H4 (cell line): ENCODE data around the gene HOXA3. TPM values are rescaled to one million over a fixed set of nuclear protein-coding genes. Genes with fewer than 3 reads are reported as not detected.

Experiments used
- DNase-seq: peaks from one replicate; pipeline ENCODE4 v3.0.0-alpha.2; 2015; ENCODE audit warnings: low spot score
- total RNA-seq: library from RNA; depleted of rRNA; stranded (reverse); fragments of >200 nt; shearing (Covaris generic); gene quantifications from 2 replicates; pipeline ENCODE4 v1.2.3, GENCODE V29; 2014

The HOXA3 gene
- total RNA-seq, 1 experiment from 2014 or later: 5.5 TPM

DNA sequence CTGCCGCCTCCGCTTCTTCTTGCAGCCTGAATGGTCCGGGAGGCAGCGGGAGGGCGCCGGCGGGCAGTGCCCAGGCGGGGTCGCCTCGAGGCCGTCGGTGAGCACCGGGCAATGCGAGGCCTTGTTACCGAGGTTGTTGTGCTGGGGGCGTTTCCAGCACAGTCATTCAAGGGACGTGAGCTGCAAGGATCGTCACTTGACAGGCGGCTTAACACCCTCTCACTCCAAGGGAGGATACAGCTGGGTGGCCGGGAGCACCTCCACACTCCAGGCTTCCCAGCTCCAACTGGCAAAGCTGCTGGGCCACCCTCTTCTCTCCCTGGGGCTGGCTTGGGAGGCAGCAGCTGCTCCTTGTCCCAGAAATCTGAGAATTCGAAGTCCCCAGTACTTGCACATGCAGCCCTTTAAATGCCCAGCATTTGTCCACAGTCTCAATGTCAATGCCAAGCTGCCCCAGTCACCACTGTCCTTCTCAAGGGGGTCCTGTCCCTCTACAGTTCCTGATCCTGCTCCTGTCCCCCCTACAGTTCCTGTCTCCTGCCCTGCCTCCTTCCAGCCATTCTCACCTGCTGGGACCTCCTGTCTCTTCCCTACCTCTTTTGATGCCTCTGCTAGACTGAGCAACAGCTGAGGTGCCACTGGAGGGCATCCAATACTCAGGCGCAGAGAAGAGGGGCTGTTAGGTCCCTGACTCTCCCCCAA, 37.1 kb upstream of the HOXA3 start:
- no peak for DNase-seq

DNA sequence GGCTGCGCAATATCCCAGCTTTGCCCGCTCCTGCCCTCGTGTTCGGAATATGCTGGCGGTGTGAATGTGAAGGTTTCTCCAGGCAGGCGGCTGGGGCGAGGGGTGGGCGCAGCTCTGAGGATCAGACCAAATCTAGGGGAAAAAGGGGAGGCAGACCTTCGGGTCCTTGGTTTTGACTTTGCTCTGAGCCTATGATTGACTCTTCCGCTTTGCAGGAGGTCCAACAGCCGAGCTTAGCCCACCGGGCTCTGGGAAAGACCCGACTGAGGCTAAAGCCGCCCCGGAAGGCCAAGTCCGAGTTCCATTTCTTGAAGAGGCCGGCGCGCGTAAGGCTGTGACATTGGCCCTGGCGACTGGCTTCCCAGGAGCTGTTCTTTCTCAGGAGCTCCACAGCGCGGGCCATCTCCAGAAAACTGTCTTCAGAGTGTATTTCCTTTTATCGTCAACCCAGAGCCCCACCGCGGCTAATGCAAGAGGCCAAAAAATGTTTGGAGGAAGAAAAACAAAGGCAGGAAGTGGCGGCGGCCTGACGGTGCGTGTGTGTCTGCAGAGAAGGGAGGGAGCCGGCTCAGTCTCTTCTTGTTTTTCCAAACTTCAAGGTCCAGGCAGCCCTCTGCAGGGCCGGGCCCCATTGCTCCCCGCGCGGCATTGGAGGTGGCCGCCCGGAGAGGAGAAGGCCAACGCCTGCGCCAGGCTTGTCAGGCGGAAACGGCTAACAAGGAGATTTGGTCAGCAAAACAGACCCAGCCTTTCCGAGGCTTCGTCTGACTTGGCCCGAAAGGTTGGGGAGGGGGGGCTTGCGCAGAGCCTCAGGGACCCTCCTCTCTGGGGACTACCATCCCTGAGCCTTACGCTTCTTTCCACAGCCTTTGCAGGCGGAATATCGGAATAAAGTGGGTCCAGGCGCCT, 36.3 kb upstream of the HOXA3 start:
- DNase-seq: no peak

- no peak for DNase-seq
Measured at GRCh38 chr7:27187475-27188385, 35.3 kb upstream of the HOXA3 start.

- DNase-seq: no peak
Measured at GRCh38 chr7:27186668-27187474, 34.5 kb upstream of the HOXA3 start.

DNA sequence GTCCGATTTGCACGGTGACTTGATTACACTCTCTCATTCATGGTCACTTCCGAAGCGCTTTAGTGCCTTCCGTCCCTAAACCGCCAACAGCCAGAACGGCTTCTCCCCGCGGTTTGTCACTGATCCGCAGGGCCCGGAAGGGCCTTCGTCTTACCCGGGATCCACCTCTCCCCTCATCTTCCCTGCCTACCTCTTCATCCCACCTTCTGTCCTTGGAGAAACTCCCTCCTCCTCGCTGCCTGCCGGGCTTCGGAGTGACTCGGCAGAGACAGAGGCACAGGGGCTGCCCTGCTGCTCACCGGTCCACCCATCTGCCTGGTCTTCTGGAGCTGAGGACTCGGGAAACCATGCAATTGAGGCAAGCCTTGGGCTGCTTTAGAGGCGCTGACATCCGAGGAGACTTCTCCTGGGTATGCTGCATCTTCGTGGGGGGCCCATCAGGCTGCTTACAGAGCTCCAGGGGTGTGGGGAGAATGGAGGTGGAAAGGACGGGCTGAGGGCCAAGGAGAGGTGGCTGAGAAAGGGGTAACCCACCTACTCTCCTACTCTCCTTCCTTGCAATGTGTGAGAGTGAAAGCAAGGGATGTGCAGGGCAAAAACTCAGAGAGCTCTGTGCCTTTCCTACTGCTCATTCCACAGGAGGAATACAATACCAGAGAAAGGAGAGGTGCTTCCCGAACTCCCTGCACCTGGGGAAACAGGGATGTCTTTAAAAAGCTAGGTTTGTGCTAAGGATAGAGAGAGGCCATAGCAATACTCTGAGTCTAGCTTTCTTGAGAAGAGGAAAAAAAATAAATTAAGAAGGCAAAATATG, 33.7 kb upstream of the HOXA3 start:
- DNase-seq: no peak

GRCh38 chr7:27185013-27185853, 32.9 kb upstream of the HOXA3 start, which contains the start of gene HOXA11:
TSS of gene HOXA11 (minus strand) at chr7:27185232. CDS start at chr7:27185144, 88 bp downstream.
- DNase-seq: no peak

GRCh38 chr7:27184337-27185012, 32.1 kb upstream of the HOXA3 start:
- DNase-seq: no peak

DNA sequence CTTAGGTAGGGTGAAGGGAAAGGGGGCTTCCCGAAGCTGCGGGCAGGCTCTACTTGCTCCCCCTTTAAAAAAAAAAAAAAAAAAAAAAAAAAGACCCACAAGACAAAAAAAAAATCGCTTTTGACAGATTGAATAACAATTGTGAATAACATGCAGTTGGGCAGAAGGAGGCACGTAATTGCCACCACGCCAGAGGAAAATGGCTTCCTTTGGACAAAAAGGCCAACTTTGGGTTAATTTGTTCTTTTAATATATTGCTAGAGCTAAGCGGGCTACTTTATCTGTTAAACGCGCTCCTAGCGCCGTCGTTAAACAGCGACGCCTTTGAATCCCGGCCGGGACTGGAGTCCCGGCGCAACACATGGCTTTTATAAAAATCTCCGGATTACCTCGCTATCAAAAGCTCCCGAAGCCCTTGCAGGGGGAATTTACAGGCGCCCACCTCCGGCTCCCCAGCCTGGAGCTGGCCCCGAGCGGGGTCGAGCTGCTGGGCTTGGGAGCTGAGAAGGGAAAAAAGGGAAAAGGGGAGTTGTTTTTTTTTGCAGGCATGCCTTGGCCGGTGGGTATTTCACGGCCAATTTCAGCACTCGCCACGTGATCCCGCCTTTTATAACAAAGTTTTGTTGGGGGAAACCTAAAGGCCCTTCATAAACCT, 31.4 kb upstream of the HOXA3 start:
- no peak for DNase-seq

- no peak for DNase-seq
Measured at GRCh38 chr7:27182861-27183681, 30.7 kb upstream of the HOXA3 start.

- DNase-seq: no peak
Measured at GRCh38 chr7:27182285-27182841, 30.0 kb upstream of the HOXA3 start.

DNA sequence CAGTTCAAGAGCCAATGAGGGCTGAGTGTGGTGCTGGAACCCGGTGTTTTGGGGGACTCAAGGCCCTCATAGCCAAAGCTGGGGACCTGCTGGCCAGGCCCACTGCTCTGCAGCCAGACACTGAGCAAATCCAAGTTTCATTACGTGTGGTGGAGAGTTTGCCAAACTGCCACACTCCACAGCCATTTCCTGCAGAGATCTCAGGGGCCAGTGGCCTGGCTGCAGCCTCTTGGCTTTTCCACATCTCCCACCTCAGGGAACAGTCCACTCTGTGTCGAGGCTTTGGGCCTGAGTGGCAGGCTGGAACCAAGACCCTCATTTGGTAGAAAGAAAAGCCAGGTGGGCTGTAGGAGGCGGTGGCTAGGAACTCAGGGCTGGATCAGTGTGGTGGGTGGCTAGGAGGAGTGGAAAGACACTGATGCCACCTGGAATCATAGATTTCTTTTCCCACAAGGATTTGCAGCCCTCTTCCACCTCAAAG, 29.5 kb upstream of the HOXA3 start:
- no peak for DNase-seq

GRCh38 chr7:27180431-27181420, 28.3 kb upstream of the HOXA3 start:
- no peak for DNase-seq

GRCh38 chr7:27179503-27180430, 27.4 kb upstream of the HOXA3 start:
- peak; percentile 50 for DNase-seq

- DNase-seq: no peak
Measured at GRCh38 chr7:27179030-27179429, 26.6 kb upstream of the HOXA3 start.
